ENCODE results near the gene MCU. TPM values are rescaled to one million over a fixed set of nuclear protein-coding genes. Genes with fewer than 3 reads are reported as not detected.
"Not testable (repeated sequence)": the region's sequence is repeated elsewhere in the genome, so short reads cannot be mapped to it uniquely, and the experiment has no call there.

Gene MCU
- polyA plus RNA-seq, 1 of the 3 experiments (the other 2 are of a cell fraction) = 20.6 TPM

DNA sequence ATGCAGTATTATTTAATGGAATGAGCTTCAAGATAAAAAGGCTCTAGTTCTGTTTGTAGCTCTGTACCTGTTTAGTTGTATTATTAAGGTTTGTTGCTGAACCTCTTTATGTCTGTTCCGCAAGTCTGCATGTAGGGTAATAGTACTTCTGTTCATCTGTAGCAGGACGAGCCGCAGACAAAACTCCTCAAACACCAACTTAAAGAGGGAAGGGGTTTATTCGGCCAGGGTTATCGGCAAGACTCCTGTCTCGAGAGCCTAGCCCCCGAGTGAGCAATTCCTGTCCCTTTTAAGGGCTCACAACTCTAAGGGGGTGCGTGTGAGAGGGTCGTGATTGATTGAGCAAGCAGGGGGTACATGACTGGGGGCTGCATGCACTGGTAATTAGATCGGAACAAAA is 67.0 kb downstream of the MCU start:
- DNase-seq; H3K27me3 ChIP-seq (ENCODE audit: insufficient read depth); CTCF ChIA-PET; POLR2A ChIA-PET; H3K4me2 ChIP-seq; H3K9me3 ChIP-seq; H2AFZ ChIP-seq (ENCODE audit: low read depth); H3K36me3 ChIP-seq (replicated peaks in 1 of 2; ENCODE audit: control insufficient read depth in 1 of 2, insufficient read depth in 2 of 2, low read length in 1 of 2); H3K9me2 ChIP-seq; H3K9ac ChIP-seq; H4K20me1 ChIP-seq (ENCODE audit: insufficient read depth); H3K27ac ChIP-seq (ENCODE audit: low read depth in 2 of 2, low read length in 1 of 2); H3K4me3 ChIP-seq (ENCODE audit: low read depth in 2 of 2, low read length in 1 of 2): not testable (repeated sequence)
- Histone ChIP-seq H3F3A (replicated peaks; ENCODE audit: insufficient read depth) (peaks cover 18% of the 10 kb centered on the region), H3K79me2 (ENCODE audit: insufficient read depth) (peaks cover 25% of the 10 kb centered on the region), H3K4me1 (ENCODE audit: control insufficient read depth in 1 of 2, insufficient read depth in 2 of 2, low read depth in 1 of 2, low read length in 1 of 2) (peaks cover 7 to 12% of the 10 kb centered on the region in 2 experiments; a peak in 3 of 4 replicates)
- over 99% methylated on average over 10 of the region's 10 CpGs for WGBS (ENCODE audit: low lambda C conversion rate)

DNA sequence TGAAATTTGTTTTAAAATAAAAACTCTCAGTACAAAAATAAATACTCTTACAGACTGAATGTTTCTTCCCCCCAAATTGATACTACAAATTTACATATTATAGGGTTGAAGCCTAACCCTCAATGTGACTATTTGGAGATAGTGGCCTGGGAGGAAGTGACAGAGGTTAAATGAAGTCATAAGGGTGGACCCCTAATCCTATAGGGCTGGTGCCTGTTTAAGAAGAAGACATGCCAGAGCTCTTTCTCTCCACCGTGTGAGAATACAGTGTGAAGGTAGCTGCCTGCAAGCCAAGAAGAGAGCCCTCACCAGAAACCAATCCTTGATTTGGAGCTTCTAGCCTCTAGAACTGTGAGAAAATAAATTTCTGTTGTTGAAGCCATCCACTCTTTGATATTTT is 67.6 kb downstream of the MCU start:
- Histone ChIP-seq H3K9ac (no peak overlapping the region), H3K9me2 (no peaks in the 10 kb centered on the region), H4K20me1 (ENCODE audit: insufficient read depth) (no peaks in the 10 kb centered on the region), H3K27me3 (ENCODE audit: insufficient read depth) (no peaks in the 10 kb centered on the region), H3K4me3 (ENCODE audit: low read depth in 2 of 2, low read length in 1 of 2) (no peak overlapping the region), H3K4me2 (no peak overlapping the region), H3K4me1 (ENCODE audit: control insufficient read depth in 1 of 2, insufficient read depth in 2 of 2, low read depth in 1 of 2, low read length in 1 of 2) (peaks cover 11 to 12% of the 10 kb centered on the region in 2 experiments; a peak in 3 of 4 replicates), H3K36me3 (replicated peaks in 1 of 2; ENCODE audit: control insufficient read depth in 1 of 2, insufficient read depth in 2 of 2, low read length in 1 of 2) (no peaks in the 10 kb centered on the region), H3F3A (replicated peaks; ENCODE audit: insufficient read depth) (peaks cover 24% of the 10 kb centered on the region), H3K9me3 (no peaks in the 10 kb centered on the region), H2AFZ (ENCODE audit: low read depth) (no peak overlapping the region), H3K27ac (ENCODE audit: low read depth in 2 of 2, low read length in 1 of 2) (no peak overlapping the region), H3K79me2 (ENCODE audit: insufficient read depth) (peaks cover 25% of the 10 kb centered on the region)
- ChIA-PET POLR2A (no interaction called here), CTCF (no interaction called here)
- TF ChIP-seq POLR2AphosphoS5 (IDR thresholded peaks at IDR 0.05; ENCODE audit: low read depth, low read length) (no peak), GATA2 (CRISPR knock-in tag; IDR thresholded peaks at IDR 0.05) (no peak), TCF12 (IDR thresholded peaks at IDR 0.05) (no peak), EZH2phosphoT487 (IDR thresholded peaks at IDR 0.05; ENCODE audit: borderline replicate concordance, low read depth) (no peak), SIN3A (IDR thresholded peaks at IDR 0.05; ENCODE audit: borderline replicate concordance, low read depth, low read length) (no peak), ELF1 (IDR thresholded peaks at IDR 0.05) (no peak)
- TF ChIP-seq, protein P1, sequence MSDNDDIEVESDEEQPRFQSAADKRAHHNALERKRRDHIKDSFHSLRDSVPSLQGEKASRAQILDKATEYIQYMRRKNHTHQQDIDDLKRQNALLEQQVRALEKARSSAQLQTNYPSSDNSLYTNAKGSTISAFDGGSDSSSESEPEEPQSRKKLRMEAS (IDR thresholded peaks at IDR 0.05; ENCODE audit: low read depth) = no peak
- TF ChIP-seq, protein P2, sequence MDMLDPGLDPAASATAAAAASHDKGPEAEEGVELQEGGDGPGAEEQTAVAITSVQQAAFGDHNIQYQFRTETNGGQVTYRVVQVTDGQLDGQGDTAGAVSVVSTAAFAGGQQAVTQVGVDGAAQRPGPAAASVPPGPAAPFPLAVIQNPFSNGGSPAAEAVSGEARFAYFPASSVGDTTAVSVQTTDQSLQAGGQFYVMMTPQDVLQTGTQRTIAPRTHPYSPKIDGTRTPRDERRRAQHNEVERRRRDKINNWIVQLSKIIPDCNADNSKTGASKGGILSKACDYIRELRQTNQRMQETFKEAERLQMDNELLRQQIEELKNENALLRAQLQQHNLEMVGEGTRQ (IDR thresholded peaks at IDR 0.05; ENCODE audit: borderline replicate concordance, low read depth, low read length) = no peak
- TF ChIP-seq, protein P3, sequence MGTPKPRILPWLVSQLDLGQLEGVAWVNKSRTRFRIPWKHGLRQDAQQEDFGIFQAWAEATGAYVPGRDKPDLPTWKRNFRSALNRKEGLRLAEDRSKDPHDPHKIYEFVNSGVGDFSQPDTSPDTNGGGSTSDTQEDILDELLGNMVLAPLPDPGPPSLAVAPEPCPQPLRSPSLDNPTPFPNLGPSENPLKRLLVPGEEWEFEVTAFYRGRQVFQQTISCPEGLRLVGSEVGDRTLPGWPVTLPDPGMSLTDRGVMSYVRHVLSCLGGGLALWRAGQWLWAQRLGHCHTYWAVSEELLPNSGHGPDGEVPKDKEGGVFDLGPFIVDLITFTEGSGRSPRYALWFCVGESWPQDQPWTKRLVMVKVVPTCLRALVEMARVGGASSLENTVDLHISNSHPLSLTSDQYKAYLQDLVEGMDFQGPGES (IDR thresholded peaks at IDR 0.05; ENCODE audit: low read depth, low read length) = no peak
- TF ChIP-seq, protein P4, sequence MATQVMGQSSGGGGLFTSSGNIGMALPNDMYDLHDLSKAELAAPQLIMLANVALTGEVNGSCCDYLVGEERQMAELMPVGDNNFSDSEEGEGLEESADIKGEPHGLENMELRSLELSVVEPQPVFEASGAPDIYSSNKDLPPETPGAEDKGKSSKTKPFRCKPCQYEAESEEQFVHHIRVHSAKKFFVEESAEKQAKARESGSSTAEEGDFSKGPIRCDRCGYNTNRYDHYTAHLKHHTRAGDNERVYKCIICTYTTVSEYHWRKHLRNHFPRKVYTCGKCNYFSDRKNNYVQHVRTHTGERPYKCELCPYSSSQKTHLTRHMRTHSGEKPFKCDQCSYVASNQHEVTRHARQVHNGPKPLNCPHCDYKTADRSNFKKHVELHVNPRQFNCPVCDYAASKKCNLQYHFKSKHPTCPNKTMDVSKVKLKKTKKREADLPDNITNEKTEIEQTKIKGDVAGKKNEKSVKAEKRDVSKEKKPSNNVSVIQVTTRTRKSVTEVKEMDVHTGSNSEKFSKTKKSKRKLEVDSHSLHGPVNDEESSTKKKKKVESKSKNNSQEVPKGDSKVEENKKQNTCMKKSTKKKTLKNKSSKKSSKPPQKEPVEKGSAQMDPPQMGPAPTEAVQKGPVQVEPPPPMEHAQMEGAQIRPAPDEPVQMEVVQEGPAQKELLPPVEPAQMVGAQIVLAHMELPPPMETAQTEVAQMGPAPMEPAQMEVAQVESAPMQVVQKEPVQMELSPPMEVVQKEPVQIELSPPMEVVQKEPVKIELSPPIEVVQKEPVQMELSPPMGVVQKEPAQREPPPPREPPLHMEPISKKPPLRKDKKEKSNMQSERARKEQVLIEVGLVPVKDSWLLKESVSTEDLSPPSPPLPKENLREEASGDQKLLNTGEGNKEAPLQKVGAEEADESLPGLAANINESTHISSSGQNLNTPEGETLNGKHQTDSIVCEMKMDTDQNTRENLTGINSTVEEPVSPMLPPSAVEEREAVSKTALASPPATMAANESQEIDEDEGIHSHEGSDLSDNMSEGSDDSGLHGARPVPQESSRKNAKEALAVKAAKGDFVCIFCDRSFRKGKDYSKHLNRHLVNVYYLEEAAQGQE (IDR thresholded peaks at IDR 0.05; ENCODE audit: low read depth, low read length) = no peak
- TF ChIP-seq, protein P5, sequence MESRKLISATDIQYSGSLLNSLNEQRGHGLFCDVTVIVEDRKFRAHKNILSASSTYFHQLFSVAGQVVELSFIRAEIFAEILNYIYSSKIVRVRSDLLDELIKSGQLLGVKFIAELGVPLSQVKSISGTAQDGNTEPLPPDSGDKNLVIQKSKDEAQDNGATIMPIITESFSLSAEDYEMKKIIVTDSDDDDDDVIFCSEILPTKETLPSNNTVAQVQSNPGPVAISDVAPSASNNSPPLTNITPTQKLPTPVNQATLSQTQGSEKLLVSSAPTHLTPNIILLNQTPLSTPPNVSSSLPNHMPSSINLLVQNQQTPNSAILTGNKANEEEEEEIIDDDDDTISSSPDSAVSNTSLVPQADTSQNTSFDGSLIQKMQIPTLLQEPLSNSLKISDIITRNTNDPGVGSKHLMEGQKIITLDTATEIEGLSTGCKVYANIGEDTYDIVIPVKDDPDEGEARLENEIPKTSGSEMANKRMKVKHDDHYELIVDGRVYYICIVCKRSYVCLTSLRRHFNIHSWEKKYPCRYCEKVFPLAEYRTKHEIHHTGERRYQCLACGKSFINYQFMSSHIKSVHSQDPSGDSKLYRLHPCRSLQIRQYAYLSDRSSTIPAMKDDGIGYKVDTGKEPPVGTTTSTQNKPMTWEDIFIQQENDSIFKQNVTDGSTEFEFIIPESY (IDR thresholded peaks at IDR 0.05; ENCODE audit: borderline replicate concordance, low read depth) = no peak
- TF ChIP-seq, protein P6, sequence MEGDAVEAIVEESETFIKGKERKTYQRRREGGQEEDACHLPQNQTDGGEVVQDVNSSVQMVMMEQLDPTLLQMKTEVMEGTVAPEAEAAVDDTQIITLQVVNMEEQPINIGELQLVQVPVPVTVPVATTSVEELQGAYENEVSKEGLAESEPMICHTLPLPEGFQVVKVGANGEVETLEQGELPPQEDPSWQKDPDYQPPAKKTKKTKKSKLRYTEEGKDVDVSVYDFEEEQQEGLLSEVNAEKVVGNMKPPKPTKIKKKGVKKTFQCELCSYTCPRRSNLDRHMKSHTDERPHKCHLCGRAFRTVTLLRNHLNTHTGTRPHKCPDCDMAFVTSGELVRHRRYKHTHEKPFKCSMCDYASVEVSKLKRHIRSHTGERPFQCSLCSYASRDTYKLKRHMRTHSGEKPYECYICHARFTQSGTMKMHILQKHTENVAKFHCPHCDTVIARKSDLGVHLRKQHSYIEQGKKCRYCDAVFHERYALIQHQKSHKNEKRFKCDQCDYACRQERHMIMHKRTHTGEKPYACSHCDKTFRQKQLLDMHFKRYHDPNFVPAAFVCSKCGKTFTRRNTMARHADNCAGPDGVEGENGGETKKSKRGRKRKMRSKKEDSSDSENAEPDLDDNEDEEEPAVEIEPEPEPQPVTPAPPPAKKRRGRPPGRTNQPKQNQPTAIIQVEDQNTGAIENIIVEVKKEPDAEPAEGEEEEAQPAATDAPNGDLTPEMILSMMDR (IDR thresholded peaks at IDR 0.05) = no peak
- no peak for DNase-seq
- WGBS (ENCODE audit: low lambda C conversion rate) = 100% methylated on average over 1 of the region's 1 CpG

Measured in SK-N-SH (cell line).